ENCODE data around the gene OR52J3.

DNA sequence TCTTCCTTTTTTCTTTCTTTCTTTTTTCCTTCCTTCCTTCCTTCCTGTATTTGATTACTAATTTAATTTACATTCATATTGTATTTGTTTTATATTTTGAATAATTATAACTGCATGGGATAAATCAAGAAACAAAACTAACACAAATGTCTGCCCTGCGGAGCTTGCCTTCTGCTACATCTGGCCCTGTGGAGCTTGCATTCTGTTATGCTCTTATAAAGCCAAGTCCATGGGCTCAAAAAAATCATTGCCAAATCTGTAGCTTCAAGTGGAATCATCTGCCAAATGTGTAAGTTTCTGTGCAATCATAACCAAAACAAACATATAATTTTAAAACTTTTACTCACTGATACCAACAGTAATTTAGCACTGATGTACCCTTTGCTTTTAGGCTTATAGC, 8.0 kb upstream of the OR52J3 start:
- TF ChIP-seq, protein P1, sequence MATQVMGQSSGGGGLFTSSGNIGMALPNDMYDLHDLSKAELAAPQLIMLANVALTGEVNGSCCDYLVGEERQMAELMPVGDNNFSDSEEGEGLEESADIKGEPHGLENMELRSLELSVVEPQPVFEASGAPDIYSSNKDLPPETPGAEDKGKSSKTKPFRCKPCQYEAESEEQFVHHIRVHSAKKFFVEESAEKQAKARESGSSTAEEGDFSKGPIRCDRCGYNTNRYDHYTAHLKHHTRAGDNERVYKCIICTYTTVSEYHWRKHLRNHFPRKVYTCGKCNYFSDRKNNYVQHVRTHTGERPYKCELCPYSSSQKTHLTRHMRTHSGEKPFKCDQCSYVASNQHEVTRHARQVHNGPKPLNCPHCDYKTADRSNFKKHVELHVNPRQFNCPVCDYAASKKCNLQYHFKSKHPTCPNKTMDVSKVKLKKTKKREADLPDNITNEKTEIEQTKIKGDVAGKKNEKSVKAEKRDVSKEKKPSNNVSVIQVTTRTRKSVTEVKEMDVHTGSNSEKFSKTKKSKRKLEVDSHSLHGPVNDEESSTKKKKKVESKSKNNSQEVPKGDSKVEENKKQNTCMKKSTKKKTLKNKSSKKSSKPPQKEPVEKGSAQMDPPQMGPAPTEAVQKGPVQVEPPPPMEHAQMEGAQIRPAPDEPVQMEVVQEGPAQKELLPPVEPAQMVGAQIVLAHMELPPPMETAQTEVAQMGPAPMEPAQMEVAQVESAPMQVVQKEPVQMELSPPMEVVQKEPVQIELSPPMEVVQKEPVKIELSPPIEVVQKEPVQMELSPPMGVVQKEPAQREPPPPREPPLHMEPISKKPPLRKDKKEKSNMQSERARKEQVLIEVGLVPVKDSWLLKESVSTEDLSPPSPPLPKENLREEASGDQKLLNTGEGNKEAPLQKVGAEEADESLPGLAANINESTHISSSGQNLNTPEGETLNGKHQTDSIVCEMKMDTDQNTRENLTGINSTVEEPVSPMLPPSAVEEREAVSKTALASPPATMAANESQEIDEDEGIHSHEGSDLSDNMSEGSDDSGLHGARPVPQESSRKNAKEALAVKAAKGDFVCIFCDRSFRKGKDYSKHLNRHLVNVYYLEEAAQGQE (IDR thresholded peaks at IDR 0.05; ENCODE audit: low read depth, low read length): no peak
- TF ChIP-seq YY1 (IDR thresholded peaks at IDR 0.05; ENCODE audit: low read depth) (no peak), RAD21 (IDR thresholded peaks at IDR 0.05; ENCODE audit: low read length) (no peak)
- TF ChIP-seq, protein P2, sequence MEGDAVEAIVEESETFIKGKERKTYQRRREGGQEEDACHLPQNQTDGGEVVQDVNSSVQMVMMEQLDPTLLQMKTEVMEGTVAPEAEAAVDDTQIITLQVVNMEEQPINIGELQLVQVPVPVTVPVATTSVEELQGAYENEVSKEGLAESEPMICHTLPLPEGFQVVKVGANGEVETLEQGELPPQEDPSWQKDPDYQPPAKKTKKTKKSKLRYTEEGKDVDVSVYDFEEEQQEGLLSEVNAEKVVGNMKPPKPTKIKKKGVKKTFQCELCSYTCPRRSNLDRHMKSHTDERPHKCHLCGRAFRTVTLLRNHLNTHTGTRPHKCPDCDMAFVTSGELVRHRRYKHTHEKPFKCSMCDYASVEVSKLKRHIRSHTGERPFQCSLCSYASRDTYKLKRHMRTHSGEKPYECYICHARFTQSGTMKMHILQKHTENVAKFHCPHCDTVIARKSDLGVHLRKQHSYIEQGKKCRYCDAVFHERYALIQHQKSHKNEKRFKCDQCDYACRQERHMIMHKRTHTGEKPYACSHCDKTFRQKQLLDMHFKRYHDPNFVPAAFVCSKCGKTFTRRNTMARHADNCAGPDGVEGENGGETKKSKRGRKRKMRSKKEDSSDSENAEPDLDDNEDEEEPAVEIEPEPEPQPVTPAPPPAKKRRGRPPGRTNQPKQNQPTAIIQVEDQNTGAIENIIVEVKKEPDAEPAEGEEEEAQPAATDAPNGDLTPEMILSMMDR (IDR thresholded peaks at IDR 0.05): no peak

Measured in SK-N-SH (cell line).